BJ (cell line): ENCODE data around the gene MYO9B. TPM values are rescaled to one million over a fixed set of nuclear protein-coding genes. Genes with fewer than 3 reads are reported as not detected.

Experiments
- CTCF ChIA-PET: fragments of 350-600 bp; formaldehyde crosslinking; extraction: SDS; loops from one replicate; lab custom pipeline; 2021; ENCODE audit warnings: antibody characterized with exemption, inconsistent platforms; lab: Yijun Ruan, JAX
- POLR2A ChIA-PET: fragments of 300-600 bp; sonication (Branson Sonifier 250); formaldehyde crosslinking; extraction: SDS; loops from one replicate; lab custom pipeline; 2021; ENCODE audit warnings: antibody characterized with exemption; lab: Charles Lee
- DNase-seq: peaks from one replicate; pipeline ENCODE4 v3.0.0-alpha.2; 2011; ENCODE audit warnings: low read depth
- H3K27me3 ChIP-seq: 2 replicates; pipeline ENCODE4 v1.6.0; 2011; ENCODE audit warnings: low read length; ENCODE audit not compliant: control insufficient read depth, insufficient read depth
- H3K36me3 ChIP-seq: 2 replicates; pipeline ENCODE4 v1.5.1; 2011; ENCODE audit warnings: low read length; ENCODE audit not compliant: control insufficient read depth, insufficient read depth
- H3K4me3 ChIP-seq: 2 replicates; pipeline ENCODE4 v1.5.1; 2011; ENCODE audit warnings: low read depth, mild to moderate bottlenecking, control low read depth, low read length
- polyA plus RNA-seq: library from polyadenylated mRNA; depleted of rRNA; stranded (reverse); fragments of >200 nt; gene quantifications from 2 replicates; pipeline ENCODE4 v1.2.3, GENCODE V29; 2011
- TF ChIP-seq, protein P1 (sequence below): IDR thresholded peaks from 2 replicates; pipeline ENCODE4 v1.5.1; 2011; ENCODE audit warnings: low read depth, mild to moderate bottlenecking, control low read depth, inconsistent platforms, low read length, moderate library complexity; ENCODE audit not compliant: insufficient read depth

The MYO9B gene
- polyA plus RNA-seq, 1 experiment: 40.8 TPM

DNA sequence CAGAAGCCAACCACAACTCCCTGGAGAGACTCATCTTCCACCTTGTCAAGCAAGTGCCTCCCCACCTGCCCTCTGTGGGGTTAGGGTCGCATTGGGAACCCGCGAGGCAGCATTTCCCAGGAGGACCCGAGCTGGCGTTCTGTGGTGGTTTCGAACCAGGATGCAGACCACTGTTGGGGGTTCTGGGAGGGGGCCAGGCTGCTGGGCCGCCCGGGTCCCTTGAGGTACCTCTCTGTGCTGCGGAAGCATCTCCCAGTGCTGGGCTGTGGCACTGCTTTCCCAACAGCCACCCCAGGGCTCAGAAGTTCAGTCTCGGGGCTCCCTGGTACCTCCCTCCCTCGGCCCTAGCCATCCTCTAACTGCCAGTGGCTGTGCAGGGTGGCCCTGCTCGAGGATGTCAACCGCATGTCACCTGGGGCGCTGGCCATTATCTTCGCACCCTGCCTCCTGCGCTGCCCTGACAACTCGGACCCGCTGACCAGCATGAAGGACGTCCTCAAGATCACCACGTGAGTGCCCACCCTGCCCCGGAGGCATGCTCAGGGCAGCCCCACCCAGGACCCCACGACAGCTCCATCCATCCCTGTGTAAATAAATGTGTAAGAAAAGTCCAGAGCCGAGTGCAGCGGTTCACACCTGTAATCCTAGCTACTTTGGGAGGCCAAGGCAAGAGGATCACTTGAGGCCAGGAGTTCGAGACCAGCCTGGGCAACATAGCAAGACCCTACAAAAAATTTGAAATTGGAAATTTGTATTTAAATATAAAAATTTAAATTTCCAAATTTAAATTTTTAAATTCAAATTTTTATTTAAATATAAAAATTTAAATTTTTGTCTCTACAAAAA, 131.4 kb downstream of the MYO9B start:
- ChIA-PET CTCF (interaction anchor here (1.0 to 3.3 kb wide), 4 partner anchors 8 to 98 kb away, joined by 3 to 24 read pairs (median 6); partner anchors contain the start of genes ANKLE1 and USE1), POLR2A (no interaction called here)
- TF ChIP-seq, protein P1, sequence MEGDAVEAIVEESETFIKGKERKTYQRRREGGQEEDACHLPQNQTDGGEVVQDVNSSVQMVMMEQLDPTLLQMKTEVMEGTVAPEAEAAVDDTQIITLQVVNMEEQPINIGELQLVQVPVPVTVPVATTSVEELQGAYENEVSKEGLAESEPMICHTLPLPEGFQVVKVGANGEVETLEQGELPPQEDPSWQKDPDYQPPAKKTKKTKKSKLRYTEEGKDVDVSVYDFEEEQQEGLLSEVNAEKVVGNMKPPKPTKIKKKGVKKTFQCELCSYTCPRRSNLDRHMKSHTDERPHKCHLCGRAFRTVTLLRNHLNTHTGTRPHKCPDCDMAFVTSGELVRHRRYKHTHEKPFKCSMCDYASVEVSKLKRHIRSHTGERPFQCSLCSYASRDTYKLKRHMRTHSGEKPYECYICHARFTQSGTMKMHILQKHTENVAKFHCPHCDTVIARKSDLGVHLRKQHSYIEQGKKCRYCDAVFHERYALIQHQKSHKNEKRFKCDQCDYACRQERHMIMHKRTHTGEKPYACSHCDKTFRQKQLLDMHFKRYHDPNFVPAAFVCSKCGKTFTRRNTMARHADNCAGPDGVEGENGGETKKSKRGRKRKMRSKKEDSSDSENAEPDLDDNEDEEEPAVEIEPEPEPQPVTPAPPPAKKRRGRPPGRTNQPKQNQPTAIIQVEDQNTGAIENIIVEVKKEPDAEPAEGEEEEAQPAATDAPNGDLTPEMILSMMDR: no peak
- no peak overlapping the region for H3K4me3 ChIP-seq
- DNase-seq: no peak
- peaks cover 59% of the 10 kb centered on the region for H3K36me3 ChIP-seq
- no peaks in the 10 kb centered on the region for H3K27me3 ChIP-seq

DNA sequence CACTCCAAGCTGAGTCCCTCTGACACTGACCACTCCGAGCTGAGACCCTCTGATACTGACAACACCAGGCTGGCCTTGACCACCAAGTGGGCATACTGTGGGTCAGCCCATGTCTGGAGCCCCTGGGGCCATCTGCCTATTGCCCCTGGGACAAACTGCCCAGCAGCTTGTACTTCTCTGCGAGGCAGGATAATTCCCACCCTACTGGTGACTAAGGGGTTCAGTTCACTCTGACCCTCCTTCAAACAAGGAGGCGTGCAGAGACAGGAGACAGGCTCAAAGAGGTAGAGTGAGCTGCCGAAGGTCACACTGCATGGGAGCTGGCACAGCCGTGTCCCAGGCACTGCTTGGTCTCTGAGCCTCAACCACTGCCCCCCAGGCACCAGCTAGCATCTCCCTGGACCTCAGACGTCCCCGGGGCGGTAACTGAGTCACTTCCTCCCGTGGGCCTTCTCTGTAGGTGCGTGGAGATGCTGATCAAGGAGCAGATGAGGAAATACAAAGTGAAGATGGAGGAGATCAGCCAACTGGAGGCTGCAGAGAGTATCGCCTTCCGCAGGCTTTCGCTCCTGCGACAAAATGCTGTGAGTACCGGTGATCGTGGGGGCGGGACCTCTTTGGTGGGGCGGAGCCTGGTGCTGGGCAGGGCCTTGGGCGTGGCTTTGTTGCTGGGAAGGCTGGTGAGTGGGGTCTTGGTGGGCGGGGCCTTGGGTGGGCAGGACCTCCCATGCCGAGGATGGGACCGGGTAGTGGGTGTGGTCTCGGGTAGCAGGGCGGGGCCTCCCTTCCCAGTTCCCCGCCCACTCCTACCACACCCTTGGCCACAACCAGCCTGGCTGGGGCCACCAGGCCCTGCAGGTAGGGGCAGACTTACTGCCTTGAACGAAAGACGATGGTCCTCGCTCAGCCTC, 133.8 kb downstream of the MYO9B start:
- ChIA-PET CTCF (interaction anchor here (0.8 to 1.9 kb wide), 4 partner anchors 9 to 74 kb away, joined by 3 to 9 read pairs (median 3); partner anchors contain the start of gene OCEL1), POLR2A (no interaction called here)
- Histone ChIP-seq H3K4me3 (no peak overlapping the region), H3K36me3 (peaks cover 47% of the 10 kb centered on the region), H3K27me3 (no peaks in the 10 kb centered on the region)
- TF ChIP-seq, protein P1: no peak
- no peak for DNase-seq

DNA sequence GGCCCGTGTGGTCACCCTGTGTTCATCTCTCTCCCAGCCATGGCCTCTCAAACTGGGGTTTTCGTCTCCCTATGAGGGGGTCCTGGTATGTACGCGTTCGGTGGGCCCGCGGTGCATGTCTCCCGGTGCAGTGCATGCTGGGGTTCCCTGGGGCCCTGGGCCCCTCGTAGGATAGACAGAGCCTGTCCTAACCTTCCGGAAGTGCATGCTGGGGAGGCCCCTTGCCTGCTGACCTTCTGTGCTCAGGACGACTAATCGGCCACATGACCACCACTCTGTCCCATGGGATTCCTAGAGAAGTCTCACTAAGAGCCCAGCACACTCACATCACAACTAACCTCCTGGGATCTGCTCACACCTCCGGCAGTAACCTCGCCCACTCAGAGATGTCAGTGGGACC, 134.7 kb downstream of the MYO9B start:
- Histone ChIP-seq H3K36me3 (peaks cover 43% of the 10 kb centered on the region), H3K27me3 (no peaks in the 10 kb centered on the region), H3K4me3 (no peak overlapping the region)
- ChIA-PET CTCF (interaction anchor here (1.4 kb wide), 1 partner anchor 16 kb away, joined by 3 read pairs; the partner anchor contains the start of gene OCEL1), POLR2A (no interaction called here)
- TF ChIP-seq, protein P1: no peak
- DNase-seq: no peak

DNA sequence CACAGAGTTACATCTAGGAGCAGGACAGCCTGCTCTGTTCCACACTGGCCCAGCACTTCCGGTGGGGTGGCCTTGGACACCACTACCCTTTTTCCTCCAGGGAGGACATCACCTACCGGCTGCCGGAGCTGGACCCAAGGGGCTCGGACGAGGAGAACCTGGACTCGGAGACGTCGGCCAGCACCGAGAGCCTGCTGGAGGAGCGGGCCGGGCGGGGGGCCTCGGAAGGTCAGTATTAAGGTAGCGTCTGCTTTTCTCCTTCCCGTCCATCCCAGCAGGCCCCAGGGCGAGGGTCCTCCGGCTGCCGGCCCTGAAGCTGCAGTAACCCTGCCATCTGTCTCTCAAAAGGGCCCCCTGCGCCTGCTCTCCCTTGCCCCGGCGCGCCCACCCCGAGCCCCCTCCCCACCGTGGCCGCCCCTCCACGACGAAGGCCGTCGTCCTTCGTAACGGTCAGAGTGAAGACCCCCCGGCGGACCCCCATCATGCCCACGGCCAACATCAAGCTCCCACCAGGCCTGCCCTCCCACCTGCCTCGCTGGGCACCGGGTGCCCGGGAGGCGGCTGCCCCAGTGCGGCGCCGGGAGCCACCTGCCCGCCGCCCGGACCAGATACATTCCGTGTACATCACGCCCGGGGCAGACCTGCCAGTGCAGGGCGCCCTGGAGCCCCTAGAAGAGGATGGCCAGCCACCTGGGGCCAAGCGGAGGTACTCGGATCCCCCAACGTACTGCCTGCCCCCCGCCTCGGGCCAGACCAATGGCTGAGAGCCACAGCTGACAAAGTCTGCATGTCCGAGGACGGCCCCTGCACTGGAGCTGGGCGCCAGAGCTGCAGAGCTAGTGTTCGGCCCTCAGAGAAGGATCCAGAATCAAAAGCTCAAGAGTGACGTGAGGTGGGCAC, 136.2 kb downstream of the MYO9B start:
- CTCF ChIA-PET: no interaction called here
- Histone ChIP-seq H3K27me3 (no peaks in the 10 kb centered on the region), H3K4me3 (no peak overlapping the region), H3K36me3 (peaks cover 31% of the 10 kb centered on the region)
- TF ChIP-seq, protein P1: no peak
- no peak for DNase-seq
- POLR2A ChIA-PET: interaction anchor here (0.6 kb wide), 1 partner anchor 15 kb away, joined by 5 read pairs; no protein-coding TSS in a partner anchor
